Epithelial cell of esophagus (primary cell): Measurements from ENCODE around the gene AP3B1.
"Not testable (repeated sequence)": the region's sequence is repeated elsewhere in the genome, so short reads cannot be mapped to it uniquely, and the experiment has no call there.

ENCODE experiments used
- DNase-seq: peaks from one replicate; pipeline ENCODE4 v3.0.0; 2010; ENCODE audit warnings: low read depth
- H3K4me3 ChIP-seq: 2 replicates; pipeline ENCODE4 v1.5.1; 2011; ENCODE audit warnings: mild to moderate bottlenecking, low read length, control low read depth
- TF ChIP-seq, protein P1 (sequence below): IDR thresholded peaks from 2 replicates; pipeline ENCODE4 v1.5.1; 2011; ENCODE audit warnings: low read depth, mild to moderate bottlenecking, low read length, control low read depth, inconsistent platforms; ENCODE audit not compliant: insufficient read depth; ENCODE audit errors: missing control alignments

The AP3B1 gene

DNA sequence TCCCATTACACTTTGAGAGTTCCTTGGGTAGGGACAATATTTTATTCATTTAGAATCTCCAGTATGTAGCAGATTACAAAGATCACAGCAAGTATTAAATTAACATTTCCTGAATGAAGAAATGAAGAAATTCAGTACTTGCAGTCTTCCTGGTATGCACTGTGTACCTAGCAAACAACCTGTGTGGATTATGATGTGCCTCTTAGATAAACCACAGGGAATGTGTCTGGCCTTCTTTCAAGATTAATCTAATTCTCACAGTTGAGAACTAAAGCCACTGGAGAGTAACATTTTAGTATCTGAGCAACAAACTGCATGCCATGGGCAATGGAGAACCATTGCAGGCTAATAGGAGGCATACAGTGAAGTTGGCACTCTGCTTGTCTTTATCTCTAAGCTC is 199.4 kb downstream of the AP3B1 start:
- DNase-seq: no peak
- TF ChIP-seq, protein P1, sequence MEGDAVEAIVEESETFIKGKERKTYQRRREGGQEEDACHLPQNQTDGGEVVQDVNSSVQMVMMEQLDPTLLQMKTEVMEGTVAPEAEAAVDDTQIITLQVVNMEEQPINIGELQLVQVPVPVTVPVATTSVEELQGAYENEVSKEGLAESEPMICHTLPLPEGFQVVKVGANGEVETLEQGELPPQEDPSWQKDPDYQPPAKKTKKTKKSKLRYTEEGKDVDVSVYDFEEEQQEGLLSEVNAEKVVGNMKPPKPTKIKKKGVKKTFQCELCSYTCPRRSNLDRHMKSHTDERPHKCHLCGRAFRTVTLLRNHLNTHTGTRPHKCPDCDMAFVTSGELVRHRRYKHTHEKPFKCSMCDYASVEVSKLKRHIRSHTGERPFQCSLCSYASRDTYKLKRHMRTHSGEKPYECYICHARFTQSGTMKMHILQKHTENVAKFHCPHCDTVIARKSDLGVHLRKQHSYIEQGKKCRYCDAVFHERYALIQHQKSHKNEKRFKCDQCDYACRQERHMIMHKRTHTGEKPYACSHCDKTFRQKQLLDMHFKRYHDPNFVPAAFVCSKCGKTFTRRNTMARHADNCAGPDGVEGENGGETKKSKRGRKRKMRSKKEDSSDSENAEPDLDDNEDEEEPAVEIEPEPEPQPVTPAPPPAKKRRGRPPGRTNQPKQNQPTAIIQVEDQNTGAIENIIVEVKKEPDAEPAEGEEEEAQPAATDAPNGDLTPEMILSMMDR: no peak
- no peak overlapping the region for H3K4me3 ChIP-seq

DNA sequence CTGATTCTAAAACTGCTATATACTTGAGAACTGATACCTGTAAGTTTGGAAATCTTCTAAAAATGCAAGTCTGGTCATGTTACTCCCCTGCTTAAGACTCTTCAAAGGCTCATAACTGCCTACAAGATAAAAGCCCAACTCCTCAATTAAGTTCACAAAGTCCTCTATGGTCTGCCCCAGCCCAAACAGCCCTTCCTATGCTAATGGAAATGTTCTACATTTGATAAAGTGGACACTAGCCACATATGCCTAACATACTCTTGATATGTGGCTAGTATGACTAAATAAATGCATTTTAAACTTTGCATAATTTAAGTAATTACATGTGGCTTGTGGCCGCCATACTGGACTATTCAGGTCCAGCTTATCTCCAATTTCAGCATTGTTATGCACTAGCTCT is 204.5 kb downstream of the AP3B1 start:
- TF ChIP-seq, protein P1: no peak
- DNase-seq: peak; percentile 20
- no peak overlapping the region for H3K4me3 ChIP-seq

DNA sequence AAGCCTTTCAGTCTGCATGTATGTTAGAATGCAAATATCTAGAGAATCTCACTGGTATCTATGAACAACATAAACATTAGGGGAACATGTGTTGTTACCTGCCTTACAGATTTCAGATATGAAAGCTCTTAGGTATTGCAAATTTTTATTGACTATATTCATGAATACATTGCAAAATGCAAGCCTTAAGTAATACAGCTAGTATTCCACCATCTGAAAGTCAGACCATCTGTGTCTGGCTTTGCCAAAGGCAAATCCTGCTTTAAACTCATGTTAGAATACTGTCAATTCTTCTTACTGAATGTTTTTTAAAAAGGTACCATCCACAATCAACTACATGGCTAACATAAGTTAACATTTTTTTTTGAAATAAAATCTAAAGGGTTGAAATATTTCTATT is 215.6 kb downstream of the AP3B1 start:
- TF ChIP-seq, protein P1: no peak
- no peak overlapping the region for H3K4me3 ChIP-seq

DNA sequence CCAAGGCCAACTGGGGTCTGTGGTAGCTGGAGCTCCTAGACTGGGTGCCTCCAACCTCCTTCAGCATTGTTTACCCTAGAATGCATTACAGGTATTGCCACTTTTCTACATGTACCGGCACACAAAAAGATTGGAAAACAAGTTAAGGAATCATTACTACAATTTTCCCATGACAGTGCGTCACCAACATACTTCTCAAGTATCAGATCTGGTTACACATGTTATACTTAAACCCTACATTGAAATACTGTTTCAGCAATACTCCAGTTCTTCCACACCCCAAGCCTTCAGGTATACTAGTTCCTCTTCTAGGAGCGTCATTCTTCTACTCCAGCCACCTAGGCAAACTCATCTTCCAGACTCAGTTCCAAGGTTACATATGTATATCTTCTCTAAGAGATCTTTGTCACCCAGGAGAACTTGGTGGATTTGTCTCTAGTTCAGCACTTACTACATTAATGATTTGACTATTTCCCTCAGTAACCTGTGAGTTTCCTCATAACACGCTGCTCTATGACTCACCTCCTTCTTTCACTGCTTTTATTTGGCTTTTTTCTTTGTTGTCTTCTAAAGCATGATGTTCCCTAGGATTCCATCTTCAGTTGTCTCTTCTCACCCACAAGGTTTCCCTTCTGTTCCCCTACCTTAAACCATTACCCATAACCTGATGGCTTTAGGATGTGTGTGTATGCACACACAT is 217.0 kb downstream of the AP3B1 start:
- peak; percentile 44 for DNase-seq
- TF ChIP-seq, protein P1: no peak
- no peak overlapping the region for H3K4me3 ChIP-seq

More for the DNA sequence above, 215.6 kb downstream of the AP3B1 start:
- DNase-seq: no peak

DNA sequence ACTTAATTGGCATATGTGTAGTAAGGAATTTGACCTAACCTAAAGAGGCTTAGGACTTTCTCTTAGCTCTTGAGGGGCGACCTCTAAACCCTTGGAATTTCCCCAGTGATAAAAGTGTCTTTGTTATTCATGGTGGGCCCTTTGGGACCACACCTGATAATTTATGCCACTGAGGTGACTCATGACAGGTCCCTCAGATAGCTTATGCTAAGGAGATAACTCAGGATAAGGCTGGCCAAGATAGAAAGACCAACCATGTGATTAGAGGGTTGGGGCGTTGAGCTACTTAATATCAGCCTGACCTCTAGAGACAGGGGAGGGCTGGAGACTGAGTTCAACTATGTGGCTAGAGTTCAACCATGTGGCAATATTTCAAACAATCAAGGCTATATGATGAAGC is 218.1 kb downstream of the AP3B1 start:
- DNase-seq: no peak
- TF ChIP-seq, protein P1: no peak
- H3K4me3 ChIP-seq: no peak overlapping the region

DNA sequence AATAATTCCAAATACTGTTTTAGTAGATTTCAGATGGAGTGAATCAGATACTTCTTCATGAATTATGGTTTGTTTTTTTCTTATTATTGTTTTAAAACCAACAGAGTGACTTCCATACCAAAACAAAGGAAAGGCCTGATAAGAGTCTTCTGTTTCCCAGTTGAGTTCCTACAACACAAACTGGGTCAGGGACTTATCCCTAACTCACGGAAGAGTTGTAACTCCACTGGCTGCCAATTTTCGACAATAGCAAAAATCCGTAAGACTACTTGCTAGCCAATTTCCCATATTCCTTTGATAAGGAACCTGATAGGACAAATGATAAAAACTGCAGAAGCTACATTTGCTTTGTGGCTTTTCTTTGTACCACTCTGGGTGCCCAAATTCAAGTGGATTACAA is 219.2 kb downstream of the AP3B1 start:
- TF ChIP-seq, protein P1: no peak
- no peak overlapping the region for H3K4me3 ChIP-seq
- DNase-seq: no peak

DNA sequence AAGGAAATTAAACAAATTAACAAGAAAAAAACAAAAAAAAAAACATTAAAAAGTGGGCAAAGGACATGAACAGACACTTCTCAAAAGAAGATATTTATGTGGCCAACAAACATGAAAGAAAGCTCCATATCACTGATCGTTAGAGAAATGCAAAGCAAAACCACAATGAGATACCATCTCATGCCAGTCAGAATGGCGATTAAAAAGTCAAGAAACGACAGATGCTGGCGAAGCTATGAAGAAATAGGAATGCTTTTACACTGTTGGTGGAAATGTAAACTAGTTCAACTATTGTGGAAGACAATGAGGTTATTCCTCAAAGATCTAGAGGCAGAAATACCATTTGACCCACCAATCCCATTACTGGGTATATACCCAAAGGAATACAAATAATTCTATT is 223.8 kb downstream of the AP3B1 start:
- DNase-seq, H3K4me3 ChIP-seq: not testable (repeated sequence)

DNA sequence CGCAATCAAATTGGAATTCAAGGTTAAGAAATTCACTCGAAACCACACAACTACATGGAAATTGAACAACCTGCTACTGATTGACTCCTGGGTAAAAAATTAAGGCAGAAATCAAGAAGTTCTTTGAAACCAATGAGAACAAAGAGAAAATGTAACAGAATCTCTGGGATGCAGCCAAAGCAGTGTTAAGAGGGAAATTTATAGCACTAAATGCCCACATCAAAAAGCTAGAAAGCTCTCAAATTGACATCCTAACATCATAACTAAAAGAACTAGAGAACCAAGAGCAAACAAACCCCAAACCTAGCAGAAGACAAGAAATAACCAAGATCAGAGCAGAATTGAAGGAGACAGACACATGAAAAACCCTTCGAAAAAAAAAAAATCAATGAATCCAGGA is 226.9 kb downstream of the AP3B1 start:
- H3K4me3 ChIP-seq: not testable (repeated sequence)

DNA sequence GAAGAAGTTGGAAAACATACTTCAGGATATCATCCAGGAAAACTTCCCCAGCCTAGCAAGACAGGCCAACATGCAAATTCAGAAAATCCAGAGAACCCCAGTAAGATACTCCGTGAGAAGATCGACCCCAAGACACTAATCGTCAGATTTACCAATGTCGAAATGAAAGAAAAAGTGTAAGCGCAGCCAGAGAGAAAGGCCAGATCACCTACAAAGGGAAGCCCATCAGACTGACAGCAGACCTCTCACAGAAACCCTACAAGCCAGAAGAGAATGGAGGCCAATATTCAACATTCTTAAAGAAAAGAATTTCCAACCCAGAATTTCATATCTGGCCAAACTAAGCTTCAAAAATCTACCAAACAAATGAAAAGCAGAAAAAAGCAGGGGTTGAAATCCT is 227.8 kb downstream of the AP3B1 start:
- DNase-seq, H3K4me3 ChIP-seq: not testable (repeated sequence)

More for the DNA sequence above, 226.9 kb downstream of the AP3B1 start:
- not testable (repeated sequence) for DNase-seq
